GM12874 (cell line): ENCODE data around the gene ATP8A2.

Experiments
- TF ChIP-seq, protein P1 (sequence below): IDR thresholded peaks from 2 replicates; pipeline ENCODE4 v1.5.1; 2011; ENCODE audit warnings: low read depth, mild to moderate bottlenecking, control low read depth, low read length, moderate library complexity; ENCODE audit not compliant: insufficient read depth

Gene ATP8A2

DNA sequence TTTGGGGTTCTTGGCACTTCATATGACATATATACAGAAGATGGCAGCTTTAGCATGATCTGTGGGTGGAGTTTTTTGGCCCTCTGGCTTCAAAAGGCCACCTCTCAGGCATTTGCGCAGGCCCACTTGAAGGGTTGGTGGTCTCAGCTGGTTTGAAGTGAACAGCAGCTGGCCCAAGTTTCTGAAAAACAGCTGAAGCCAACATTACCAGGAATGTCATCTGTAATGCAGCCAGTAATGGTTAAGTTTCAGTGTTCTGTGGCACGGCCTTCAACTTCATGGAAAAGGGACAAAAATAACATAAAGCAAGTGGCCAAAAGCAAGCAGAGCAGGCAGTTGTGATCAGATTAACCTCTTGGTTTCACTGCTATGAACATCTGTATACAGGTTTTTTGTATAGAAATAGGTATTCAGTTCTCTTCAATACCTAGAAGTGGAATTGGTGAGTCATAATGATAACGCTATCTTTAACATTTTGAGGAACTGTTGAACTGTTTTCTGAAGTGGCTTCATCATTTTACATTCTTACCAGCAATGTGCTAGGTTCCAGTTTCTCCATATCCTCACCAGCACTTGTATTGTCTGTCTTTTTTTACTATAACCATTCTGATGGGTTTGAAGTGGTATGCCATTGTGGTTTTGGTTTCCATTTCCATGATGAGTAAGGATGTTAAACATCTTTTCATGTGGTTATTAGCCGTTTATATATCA lies 434.6 kb downstream of the ATP8A2 start:
- TF ChIP-seq, protein P1, sequence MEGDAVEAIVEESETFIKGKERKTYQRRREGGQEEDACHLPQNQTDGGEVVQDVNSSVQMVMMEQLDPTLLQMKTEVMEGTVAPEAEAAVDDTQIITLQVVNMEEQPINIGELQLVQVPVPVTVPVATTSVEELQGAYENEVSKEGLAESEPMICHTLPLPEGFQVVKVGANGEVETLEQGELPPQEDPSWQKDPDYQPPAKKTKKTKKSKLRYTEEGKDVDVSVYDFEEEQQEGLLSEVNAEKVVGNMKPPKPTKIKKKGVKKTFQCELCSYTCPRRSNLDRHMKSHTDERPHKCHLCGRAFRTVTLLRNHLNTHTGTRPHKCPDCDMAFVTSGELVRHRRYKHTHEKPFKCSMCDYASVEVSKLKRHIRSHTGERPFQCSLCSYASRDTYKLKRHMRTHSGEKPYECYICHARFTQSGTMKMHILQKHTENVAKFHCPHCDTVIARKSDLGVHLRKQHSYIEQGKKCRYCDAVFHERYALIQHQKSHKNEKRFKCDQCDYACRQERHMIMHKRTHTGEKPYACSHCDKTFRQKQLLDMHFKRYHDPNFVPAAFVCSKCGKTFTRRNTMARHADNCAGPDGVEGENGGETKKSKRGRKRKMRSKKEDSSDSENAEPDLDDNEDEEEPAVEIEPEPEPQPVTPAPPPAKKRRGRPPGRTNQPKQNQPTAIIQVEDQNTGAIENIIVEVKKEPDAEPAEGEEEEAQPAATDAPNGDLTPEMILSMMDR = no peak

DNA sequence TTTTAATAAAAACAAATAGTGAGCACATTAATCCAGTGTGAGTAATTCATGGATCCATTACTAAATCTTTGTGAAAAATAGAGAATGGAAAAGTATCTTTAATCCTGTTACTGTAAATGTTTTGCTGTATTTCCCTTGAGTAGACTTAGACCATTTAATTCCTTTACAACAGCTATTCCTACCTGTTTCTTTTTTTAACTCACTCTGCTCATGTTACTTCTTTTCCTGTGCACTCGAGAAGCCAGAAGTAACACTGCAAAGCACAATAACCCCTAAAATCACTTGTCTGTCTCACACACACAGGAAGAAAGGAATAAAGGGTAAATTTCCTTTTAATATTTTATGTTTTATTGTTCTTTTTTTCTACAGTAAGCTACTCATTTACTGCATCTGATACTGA lies 435.8 kb downstream of the ATP8A2 start:
- TF ChIP-seq, protein P1 = no peak

DNA sequence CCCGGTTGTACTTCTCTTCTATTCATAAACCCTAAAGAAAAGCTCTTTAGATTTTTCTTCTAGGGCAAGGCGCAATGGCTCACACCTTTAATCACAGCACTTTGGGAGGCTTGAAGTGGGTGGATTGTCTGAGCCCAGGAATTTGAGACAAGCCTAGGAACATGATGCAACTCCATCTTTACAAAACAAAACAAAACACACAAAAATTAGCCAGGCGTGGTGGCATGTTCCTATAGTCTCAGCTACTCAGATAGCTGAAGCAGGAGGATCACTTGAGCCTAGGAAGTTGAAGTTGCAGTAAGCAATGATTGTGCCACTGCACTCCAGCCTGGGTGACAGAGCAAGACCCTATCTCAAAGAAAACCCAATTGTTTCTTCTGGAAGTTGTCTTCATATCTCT lies 439.7 kb downstream of the ATP8A2 start:
- TF ChIP-seq, protein P1 = no peak

DNA sequence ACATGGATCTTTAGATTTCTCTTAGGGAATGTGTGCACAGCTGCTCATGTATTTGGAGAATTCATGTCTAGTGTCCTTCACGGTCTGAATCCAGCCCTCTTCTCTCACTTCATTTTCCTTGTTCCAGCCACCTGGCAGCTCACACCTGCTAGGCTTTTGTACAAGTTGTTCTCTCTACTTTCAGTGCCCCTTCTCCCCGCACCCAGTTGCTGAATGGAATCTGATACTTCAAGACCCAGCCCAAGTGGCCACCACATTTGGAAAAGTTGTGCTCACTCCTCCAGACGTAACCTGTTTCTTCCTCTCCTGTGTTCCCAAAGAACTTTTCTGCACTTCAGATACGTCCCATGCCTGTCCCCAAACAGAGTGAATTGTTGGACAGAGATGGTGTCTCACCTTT lies 444.5 kb downstream of the ATP8A2 start:
- TF ChIP-seq, protein P1 = no peak

DNA sequence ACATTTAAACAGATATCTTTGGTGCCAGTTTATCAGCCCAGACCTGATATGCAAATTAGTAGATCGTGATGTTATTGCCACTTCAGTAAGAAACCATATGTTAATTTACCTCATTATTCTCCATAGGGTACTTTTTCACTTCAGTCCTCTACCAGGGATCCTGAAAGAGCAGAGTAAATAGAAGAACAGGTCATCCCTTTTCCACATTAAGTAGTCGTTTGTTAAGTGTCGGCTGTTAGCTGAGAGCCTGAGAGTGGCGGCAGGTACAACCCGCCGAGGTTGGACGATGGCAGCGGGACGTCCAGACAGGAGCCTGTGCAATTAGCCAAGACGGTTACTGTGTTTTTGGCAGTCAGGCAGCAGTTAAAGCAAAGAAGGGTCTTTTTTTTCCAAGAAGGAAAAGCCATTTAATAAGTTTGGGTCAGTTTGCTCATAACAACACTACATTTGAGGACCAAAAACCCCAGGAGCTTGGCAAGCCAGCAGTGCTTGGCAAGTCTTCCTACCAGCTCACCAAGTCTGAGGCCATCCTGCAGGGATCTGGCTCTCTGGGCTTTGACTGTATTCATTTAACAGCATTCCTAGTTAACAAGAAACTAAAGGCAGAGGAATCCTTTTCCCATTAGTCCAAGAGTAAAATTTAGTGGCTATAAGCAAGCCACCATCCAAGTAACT lies 448.2 kb downstream of the ATP8A2 start:
- TF ChIP-seq, protein P1 = no peak

DNA sequence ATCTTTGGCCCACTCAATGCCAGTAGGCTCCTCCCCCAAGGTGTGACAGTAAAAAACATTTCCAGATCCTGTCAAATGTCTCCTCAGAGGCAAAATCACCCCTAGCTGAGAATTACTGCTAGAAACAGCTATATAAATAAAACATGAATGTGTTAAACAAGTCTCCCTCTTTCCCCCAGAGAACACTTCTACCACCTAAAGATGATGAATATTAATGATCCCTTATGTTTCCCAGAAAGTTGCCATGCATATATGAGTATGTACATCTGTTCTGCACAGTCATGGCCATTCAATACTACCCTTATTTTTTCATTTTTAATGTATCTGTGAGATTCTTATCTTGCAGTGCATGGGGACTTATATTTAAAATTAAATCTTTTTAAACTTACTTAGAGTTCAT lies 450.0 kb downstream of the ATP8A2 start:
- TF ChIP-seq, protein P1 = no peak

DNA sequence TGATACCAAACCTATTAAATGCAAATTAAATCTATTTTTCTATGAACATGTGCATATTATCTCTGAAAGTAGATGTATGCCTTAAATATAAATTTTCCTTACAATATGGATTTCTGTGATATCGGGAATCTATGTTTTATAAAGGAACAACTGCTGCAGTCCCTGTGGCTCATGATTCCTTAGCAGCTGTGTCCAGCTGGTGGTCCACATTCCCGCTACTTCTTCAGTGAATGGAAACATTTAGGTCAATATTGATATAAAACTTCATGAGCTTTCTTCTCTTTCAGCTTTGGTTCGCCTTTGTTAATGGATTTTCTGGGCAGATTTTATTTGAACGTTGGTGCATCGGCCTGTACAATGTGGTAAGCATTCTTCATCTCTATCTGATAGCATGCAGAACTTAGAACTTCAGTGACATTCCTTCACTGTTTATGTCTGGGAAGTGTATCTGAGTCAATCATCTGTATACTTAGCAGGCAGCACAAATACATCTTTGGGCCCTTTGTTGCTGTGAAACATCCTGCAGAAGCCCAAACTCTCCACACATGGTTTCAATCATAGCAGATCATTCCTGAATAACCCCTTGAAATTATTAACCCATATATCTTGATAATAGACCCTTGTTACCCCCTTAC lies 456.2 kb downstream of the ATP8A2 start:
- TF ChIP-seq, protein P1 = no peak
